ENCODE data around the gene MARF1. TPM values are rescaled to one million over a fixed set of nuclear protein-coding genes. Genes with fewer than 3 reads are reported as not detected.

The MARF1 gene
- total RNA-seq, 2 experiments from 2014 or later = 156 to 157 TPM

DNA sequence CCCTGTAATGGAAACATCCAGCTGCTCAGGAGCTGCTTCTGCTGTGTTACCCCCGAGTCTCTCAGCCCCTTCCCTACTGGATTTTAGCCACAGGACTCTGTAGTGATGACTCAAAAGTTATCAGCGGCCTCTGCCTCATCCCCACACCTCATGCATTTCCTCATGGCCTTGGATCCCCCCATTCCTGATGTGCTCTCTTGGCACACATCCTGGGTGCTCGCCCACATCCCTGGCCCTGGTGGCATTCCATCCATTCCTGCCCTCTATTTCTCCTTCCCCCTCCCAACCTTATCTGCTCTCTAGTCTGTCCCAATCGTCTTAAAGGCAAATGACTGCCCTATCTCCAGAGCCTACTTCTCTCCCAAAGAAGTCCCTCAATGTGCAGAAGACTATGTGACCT lies 24.6 kb downstream of the MARF1 start:
- H3K27ac Mint-ChIP-seq = no peak overlapping the region
- ATAC-seq (ENCODE audit: poor library complexity) (no peak), DNase-seq (no peak)
- H3K4me1 Mint-ChIP-seq (ENCODE audit: low read depth) = no peaks in the 10 kb centered on the region
- Histone ChIP-seq H3K27me3 (ENCODE audit: control insufficient read depth in 1 of 2, insufficient read depth in 2 of 2, low read length in 2 of 2) (no peaks in the 10 kb centered on the region), H3K4me1 (ENCODE audit: insufficient read depth, low read length) (no peaks in the 10 kb centered on the region), H3K36me3 (ENCODE audit: insufficient read depth, low read length) (peaks cover 89% of the 10 kb centered on the region), H3K9me3 (ENCODE audit: control insufficient read depth in 1 of 2, insufficient read depth in 1 of 2, low read length in 2 of 2) (no peaks in the 10 kb centered on the region), H3K27ac (ENCODE audit: low read depth in 1 of 2, low read length in 2 of 2) (no peak overlapping the region), H3K4me3 (ENCODE audit: low read length) (no peak overlapping the region)
- no peak overlapping the region for H3K4me3 Mint-ChIP-seq
- H3K27me3 Mint-ChIP-seq = no peaks in the 10 kb centered on the region
- TF ChIP-seq, protein P1, sequence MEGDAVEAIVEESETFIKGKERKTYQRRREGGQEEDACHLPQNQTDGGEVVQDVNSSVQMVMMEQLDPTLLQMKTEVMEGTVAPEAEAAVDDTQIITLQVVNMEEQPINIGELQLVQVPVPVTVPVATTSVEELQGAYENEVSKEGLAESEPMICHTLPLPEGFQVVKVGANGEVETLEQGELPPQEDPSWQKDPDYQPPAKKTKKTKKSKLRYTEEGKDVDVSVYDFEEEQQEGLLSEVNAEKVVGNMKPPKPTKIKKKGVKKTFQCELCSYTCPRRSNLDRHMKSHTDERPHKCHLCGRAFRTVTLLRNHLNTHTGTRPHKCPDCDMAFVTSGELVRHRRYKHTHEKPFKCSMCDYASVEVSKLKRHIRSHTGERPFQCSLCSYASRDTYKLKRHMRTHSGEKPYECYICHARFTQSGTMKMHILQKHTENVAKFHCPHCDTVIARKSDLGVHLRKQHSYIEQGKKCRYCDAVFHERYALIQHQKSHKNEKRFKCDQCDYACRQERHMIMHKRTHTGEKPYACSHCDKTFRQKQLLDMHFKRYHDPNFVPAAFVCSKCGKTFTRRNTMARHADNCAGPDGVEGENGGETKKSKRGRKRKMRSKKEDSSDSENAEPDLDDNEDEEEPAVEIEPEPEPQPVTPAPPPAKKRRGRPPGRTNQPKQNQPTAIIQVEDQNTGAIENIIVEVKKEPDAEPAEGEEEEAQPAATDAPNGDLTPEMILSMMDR (IDR thresholded peaks at IDR 0.05) = no peak
- no peaks in the 10 kb centered on the region for H3K9me3 Mint-ChIP-seq
- CTCF ChIA-PET = no interaction called here
- POLR2A ChIA-PET = interaction anchor here (2.1 kb wide), 1 partner anchor 25 kb away, joined by 10 read pairs; the partner anchor contains the start of gene MARF1
- H3K36me3 Mint-ChIP-seq (ENCODE audit: low read depth) = peaks cover 91% of the 10 kb centered on the region
- intact Hi-C loops (cut with DNase I, micrococcal nuclease) = no loop called here

- ATAC-seq (ENCODE audit: poor library complexity) (no peak), DNase-seq (no peak)
- H3K36me3 Mint-ChIP-seq (ENCODE audit: low read depth) = peaks cover 94% of the 10 kb centered on the region
- intact Hi-C loops (cut with DNase I, micrococcal nuclease) = no loop called here
- H3K9me3 Mint-ChIP-seq = no peaks in the 10 kb centered on the region
- H3K4me1 Mint-ChIP-seq (ENCODE audit: low read depth) = no peaks in the 10 kb centered on the region
- Histone ChIP-seq H3K36me3 (ENCODE audit: insufficient read depth, low read length) (peaks cover 91% of the 10 kb centered on the region), H3K27ac (ENCODE audit: low read depth in 1 of 2, low read length in 2 of 2) (no peak overlapping the region), H3K4me3 (ENCODE audit: low read length) (no peak overlapping the region), H3K4me1 (ENCODE audit: insufficient read depth, low read length) (no peaks in the 10 kb centered on the region), H3K27me3 (ENCODE audit: control insufficient read depth in 1 of 2, insufficient read depth in 2 of 2, low read length in 2 of 2) (no peaks in the 10 kb centered on the region), H3K9me3 (ENCODE audit: control insufficient read depth in 1 of 2, insufficient read depth in 1 of 2, low read length in 2 of 2) (no peaks in the 10 kb centered on the region)
- ChIA-PET CTCF (no interaction called here), POLR2A (no interaction called here)
- H3K27ac Mint-ChIP-seq = no peak overlapping the region
- TF ChIP-seq, protein P1 (IDR thresholded peaks at IDR 0.05) = no peak
- no peak overlapping the region for H3K4me3 Mint-ChIP-seq
- no peaks in the 10 kb centered on the region for H3K27me3 Mint-ChIP-seq
Observed at GRCh38 chr16:15617901-15618300, 25.1 kb downstream of the MARF1 start.

DNA sequence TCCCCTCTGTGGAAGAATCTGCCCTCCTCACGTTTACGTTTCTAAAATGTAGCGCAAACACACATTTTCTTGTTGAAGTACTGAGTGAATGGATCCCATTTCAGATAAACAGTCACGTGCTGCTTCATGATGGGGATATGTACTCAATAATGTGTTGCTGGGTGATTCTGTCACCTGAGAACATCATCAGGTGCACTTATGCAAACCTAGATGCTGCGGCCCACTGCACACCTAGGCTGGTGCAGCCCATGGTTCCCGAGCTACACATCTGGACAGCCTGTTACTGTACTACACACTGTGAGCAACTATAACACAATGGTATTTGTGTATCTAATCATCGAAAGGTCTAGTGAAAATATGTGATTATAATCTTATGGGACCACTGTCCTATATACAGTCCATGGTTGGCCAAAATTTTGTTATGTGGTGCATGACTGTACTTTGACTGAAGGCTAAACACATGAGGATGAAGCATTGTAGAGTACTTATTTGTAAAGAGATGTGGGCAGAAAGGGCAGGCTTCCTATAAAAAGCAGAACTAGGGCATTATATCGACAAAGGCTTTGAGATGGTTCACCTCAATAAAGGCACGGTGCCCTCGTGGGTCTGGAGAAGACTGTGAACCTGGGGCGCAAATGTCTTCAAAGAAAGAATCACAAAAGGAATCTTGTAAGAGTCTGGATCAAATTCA lies 26.3 kb downstream of the MARF1 start:
- Mint-ChIP-seq H3K27ac (no peak overlapping the region), H3K27me3 (no peaks in the 10 kb centered on the region), H3K4me3 (no peak overlapping the region), H3K36me3 (ENCODE audit: low read depth) (peaks cover 94% of the 10 kb centered on the region), H3K4me1 (ENCODE audit: low read depth) (no peaks in the 10 kb centered on the region), H3K9me3 (no peaks in the 10 kb centered on the region)
- DNase-seq (no peak), ATAC-seq (ENCODE audit: poor library complexity) (no peak)
- peaks cover 91% of the 10 kb centered on the region for H3K36me3 ChIP-seq (ENCODE audit: insufficient read depth, low read length)
- ChIA-PET POLR2A (interaction anchor here (1.3 kb wide), 1 partner anchor 27 kb away, joined by 3 read pairs; no protein-coding TSS in a partner anchor), CTCF (no interaction called here)
- TF ChIP-seq, protein P1 (IDR thresholded peaks at IDR 0.05) = no peak
- H3K27ac ChIP-seq (ENCODE audit: low read depth in 1 of 2, low read length in 2 of 2) = no peak overlapping the region
- intact Hi-C loops (cut with DNase I, micrococcal nuclease) = no loop called here
- no peaks in the 10 kb centered on the region for H3K27me3 ChIP-seq (ENCODE audit: control insufficient read depth in 1 of 2, insufficient read depth in 2 of 2, low read length in 2 of 2)
- no peaks in the 10 kb centered on the region for H3K9me3 ChIP-seq (ENCODE audit: control insufficient read depth in 1 of 2, insufficient read depth in 1 of 2, low read length in 2 of 2)
- no peak overlapping the region for H3K4me3 ChIP-seq (ENCODE audit: low read length)
- H3K4me1 ChIP-seq (ENCODE audit: insufficient read depth, low read length) = no peaks in the 10 kb centered on the region
